OCI-M2 (cell line): Measurements from ENCODE around the gene MFSD1.

Experiments
- DNase-seq: peaks from one replicate; lab custom pipeline; 2025; ENCODE audit not compliant: unreplicated experiment; lab: John Stamatoyannopoulos, UW

The MFSD1 gene

GRCh38 chr3:158864492-158864891 lies 62.6 kb downstream of the MFSD1 start:
- no peak for DNase-seq

GRCh38 chr3:158875700-158876099 lies 73.8 kb downstream of the MFSD1 start:
- DNase-seq: no peak
